ENCODE data around the gene RAB31.

Gene RAB31

GRCh38 chr18:9694174-9694573 is 13.9 kb upstream of the RAB31 start:
- DNase-seq (ENCODE audit: low read depth): no peak

GRCh38 chr18:9694952-9695495 is 13.1 kb upstream of the RAB31 start:
- DNase-seq (ENCODE audit: low read depth): no peak

DNA sequence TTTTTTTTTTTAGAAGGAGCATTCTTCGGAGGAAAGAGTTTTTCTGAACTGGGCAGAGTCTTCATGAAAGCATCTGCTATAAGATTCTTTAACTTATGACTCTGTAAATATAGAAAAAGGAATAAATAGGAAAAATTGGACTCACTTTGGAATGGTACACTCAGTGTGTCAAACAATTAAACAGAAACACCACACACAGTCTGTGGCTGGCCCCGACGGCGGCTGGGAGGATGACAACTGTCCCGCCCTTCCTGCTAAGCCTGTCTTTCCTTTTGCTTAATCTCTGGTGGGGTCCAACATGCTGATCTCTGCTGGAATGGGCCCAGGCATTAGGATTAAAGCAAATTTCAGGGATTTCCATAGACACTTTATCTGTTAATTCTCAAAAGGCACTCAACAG is 12.5 kb upstream of the RAB31 start:
- no peak for DNase-seq (ENCODE audit: low read depth)

DNA sequence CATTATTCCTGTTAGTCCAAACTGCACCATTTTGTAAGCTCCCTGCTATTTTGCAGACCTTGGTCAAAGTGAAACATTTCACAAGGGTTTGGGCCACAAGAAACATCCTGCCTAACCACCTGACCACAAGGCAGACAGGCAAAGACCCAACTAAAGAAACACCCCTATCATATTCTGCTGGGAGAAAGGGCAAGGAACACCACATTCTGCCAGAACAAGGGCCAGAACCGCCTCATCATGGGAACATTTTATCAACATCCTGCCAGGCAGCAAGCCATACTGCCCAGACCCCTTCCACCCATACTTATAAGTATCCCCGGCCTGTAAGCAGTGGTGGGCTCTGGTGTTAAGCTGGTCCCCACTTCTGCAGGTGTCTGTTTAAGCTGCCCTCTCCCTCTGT is 12.0 kb upstream of the RAB31 start:
- DNase-seq (ENCODE audit: low read depth): no peak

GRCh38 chr18:9696701-9697100 is 11.4 kb upstream of the RAB31 start:
- no peak for DNase-seq (ENCODE audit: low read depth)

DNA sequence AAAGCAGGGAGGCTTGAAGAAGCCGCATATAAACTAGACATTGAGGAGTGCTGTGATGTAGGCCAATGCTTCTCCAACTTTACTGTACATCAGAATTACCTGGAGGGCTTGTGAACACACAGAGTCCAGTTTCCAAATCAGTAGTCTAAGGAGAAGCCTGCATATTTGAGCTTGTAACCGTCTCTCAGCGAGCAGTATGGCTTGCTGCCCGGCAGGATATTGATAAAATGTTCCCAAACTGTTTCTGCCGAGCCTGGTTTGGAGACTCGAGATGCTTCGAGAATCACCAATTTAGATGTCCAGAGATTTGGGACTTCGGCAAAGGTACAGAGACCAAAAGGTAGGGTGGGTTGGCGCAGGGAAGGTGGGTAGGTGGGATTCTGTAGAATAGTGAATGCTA is 11.0 kb upstream of the RAB31 start:
- DNase-seq (ENCODE audit: low read depth): no peak

GRCh38 chr18:9698497-9698896 is 9.6 kb upstream of the RAB31 start:
- DNase-seq (ENCODE audit: low read depth): no peak

GRCh38 chr18:9700261-9700796 is 7.8 kb upstream of the RAB31 start:
- no peak for DNase-seq (ENCODE audit: low read depth)

DNA sequence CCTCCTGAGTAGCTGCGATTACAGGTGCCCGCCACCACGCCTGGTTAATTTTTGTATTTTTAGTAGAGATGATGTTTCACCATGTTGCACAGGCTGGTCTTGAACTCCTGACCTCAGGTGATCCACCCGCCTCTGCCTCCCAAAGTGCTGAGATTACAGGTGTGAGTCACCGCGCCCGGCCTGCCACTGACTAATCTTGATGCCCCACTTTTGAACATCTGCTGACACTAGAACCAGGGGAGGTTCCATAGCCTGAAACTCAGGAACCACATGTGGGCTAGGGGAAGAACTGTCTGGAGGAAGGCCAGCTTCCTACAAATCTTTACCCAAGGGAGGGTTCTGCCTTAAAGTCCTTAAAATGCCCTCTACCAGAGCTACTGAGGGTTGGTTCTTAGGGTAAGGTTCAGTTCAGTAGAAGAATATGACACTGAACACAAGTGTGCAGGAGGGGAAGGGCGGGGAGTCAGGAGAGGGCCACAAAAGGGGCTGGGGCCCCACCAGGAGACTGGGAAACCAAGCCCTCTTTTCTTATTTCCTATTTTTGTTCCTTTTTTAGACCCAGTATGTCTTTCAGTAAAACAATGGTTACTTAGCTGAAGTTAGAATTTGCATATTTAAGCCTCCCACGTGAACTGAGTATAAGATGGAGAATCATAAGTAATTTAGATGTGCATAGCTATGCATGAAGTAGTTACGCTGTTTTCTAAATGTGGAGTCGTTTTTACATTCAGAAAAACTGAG is 6.3 kb upstream of the RAB31 start:
- no peak for DNase-seq (ENCODE audit: low read depth)

- no peak for DNase-seq (ENCODE audit: low read depth)
Measured at GRCh38 chr18:9704233-9705118, 3.6 kb upstream of the RAB31 start.

GRCh38 chr18:9705183-9705829 is 2.8 kb upstream of the RAB31 start:
- DNase-seq (ENCODE audit: low read depth): no peak

DNA sequence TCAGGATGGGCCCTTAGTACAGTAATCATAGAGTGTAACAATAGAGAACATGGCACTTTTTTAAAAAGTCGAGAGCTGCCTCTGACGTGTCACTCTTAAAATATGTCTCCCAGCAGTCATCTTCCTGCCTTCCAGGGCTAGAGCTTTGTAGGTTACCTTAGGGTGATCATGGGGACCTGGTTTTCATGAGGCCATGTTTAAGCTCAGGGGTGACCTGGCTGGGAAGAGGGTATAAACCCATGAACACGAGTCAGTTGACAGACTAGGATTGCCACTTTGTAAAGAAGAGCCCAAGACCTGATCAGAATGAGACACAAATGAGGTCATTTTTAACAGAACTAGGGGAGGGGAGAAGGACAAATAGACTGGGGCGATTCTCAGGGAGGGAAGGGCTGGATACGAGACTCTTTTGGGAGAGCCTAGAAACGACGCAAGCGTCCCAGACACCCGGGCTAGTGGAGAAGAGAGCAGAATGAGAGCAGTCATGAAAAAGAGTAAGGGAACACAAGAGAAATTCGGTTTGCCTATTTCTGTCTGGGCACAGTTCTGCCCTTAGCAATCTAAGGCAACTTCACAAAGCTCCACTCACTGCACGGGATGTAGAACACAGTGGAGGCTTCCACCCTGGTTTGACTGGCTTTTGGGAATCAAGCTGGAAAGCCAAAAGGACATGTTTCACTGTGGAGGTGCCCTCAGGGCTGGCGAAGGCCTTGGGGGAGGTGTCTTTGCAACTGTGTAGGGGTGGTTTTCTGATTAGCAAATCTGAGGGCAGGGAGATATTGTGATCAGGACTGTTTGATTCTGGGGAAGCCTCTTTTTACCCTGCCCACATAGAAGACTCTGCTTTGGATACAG is 1.8 kb upstream of the RAB31 start:
- DNase-seq (ENCODE audit: low read depth): no peak

- DNase-seq (ENCODE audit: low read depth): no peak
Measured at GRCh38 chr18:9707381-9708056, 582 bp upstream of the RAB31 start.

GRCh38 chr18:9708434-9709303 is 568 bp downstream of the RAB31 start:
- DNase-seq (ENCODE audit: low read depth): no peak

GRCh38 chr18:9709304-9709877 is 1.3 kb downstream of the RAB31 start:
- DNase-seq (ENCODE audit: low read depth): no peak

DNA sequence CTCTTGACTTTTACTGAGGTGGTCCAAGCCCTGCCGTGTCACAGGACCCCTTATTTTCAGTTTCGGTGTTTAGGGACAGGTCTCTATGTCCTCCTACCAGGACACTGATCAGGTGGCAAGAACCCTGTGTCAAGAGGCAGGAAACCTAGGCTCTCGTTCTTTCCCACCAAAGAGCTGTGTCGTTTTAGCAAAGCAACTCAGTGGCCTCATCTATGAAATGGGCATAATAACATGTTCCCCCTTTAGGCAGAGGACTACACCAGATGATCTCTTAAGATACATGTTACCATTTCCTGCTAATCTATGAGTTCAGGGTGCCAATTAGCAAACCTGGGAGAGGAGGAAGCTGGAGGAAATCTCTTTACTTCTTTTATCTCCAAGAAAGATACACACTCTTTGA is 1.9 kb downstream of the RAB31 start:
- DNase-seq (ENCODE audit: low read depth): no peak

DNA sequence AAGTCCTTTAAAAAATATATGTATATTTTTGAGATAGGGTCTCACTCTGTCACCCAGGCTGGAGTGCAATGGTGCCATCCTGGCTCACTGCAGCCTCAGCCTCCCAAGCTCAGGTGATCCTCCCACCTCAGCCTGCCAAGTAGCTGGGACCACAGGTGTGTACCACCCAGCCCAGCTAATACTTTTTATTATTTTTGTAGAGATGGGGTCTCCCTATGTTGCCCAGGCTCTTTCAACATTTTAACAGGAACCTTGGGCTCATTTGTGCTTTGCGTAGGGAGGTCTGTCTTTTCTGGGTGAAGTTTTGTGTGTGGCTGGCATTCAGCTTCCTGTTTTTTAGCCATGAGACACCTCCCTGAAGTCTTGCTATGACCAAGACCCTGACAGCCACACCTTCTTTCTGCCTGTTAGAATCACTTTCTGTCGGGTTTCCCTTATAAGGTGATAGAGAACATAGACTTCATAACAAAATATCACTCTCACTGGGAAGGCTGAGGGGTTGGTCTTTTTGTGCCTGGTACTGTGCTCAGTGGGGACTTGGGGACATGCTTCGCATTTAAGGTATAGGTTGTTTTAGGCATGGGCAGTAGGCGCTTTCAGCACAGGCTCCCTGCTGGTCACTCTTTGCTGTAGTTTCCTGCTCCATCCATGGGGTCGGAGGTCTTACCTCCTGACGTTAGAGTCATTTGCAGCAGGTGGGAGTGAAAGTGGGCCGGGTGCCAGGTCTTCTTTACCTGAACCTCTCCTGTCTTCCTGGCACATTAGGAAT is 3.4 kb downstream of the RAB31 start:
- no peak for DNase-seq (ENCODE audit: low read depth)

- DNase-seq (ENCODE audit: low read depth): no peak
Measured at GRCh38 chr18:9712130-9712577, 4.1 kb downstream of the RAB31 start.

DNA sequence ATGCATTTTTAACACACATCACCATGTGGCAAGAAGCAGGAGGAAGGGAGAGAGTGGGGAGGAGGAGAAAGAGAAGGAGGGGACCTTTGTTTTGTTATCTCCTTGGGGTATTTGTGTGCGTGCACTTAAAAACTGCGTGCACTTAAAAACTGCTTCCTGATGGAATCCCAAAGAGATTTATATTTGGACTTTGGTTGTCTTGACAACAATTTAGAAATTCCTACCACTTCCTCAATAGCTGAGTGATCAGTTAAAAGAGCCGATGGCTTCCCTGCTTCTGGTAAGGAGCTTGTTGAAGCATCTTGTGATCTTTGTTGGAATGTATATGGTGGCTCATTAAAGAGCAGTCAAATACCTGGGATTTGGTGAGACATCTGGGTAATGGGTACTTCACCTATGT is 4.5 kb downstream of the RAB31 start:
- DNase-seq (ENCODE audit: low read depth): no peak

Data from T-helper 22 cell (primary cell).